AG04450 (cell line): ENCODE data around the gene HIVEP3. TPM values are rescaled to one million over a fixed set of nuclear protein-coding genes. Genes with fewer than 3 reads are reported as not detected.

Experiments
- CTCF ChIA-PET: fragments of 300-600, 350-600 bp; formaldehyde crosslinking; extraction: SDS; loops from one replicate; lab custom pipeline; 2022; ENCODE audit warnings: antibody characterized with exemption, inconsistent platforms; lab: Charles Lee
- POLR2A ChIA-PET: fragments of 350-600 bp; formaldehyde crosslinking; extraction: SDS; loops from one replicate; lab custom pipeline; 2021; ENCODE audit warnings: antibody characterized with exemption, inconsistent platforms; lab: Yijun Ruan, JAX
- DNase-seq: peaks from one replicate; pipeline ENCODE4 v3.0.0-alpha.2; 2011; ENCODE audit warnings: low read depth, low spot score
- H3K27ac ChIP-seq: one replicate; pipeline ENCODE4 v1.5.1; 2012; ENCODE audit warnings: low read depth, low read length, control low read depth
- H3K27me3 ChIP-seq: one replicate; pipeline ENCODE4 v1.6.0; 2012; ENCODE audit warnings: low read length; ENCODE audit not compliant: control insufficient read depth, insufficient read depth
- H3K4me3 ChIP-seq: 2 replicates; pipeline ENCODE4 v1.5.1; 2011; ENCODE audit warnings: mild to moderate bottlenecking, low read depth, low read length, control low read depth
- H3K9me3 ChIP-seq: 2 replicates; pipeline ENCODE4 v1.5.1; 2012; ENCODE audit warnings: low read length; ENCODE audit not compliant: control insufficient read depth, insufficient read depth
- CTCF ChIP-seq: IDR thresholded peaks from 2 replicates; pipeline ENCODE4 v1.5.1; 2011; ENCODE audit warnings: low read depth, low read length, control low read depth, inconsistent platforms
- polyA plus RNA-seq: library from polyadenylated mRNA; depleted of rRNA; stranded (reverse); fragments of >200 nt; gene quantifications from 2 replicates; pipeline ENCODE4 v1.2.3, GENCODE V29; 2011

Gene HIVEP3
- polyA plus RNA-seq, 1 experiment, result 4.8 TPM

GRCh38 chr1:41598325-41598724 is 320.4 kb downstream of the HIVEP3 start:
- ChIA-PET POLR2A (no interaction called here), CTCF (interaction anchor here (0.7 to 1.1 kb wide), 4 partner anchors 11 to 205 kb away, joined by 3 to 4 read pairs (median 4); no protein-coding TSS in a partner anchor)
- no peak for TF ChIP-seq CTCF
- H3K9me3 ChIP-seq, result no peaks in the 10 kb centered on the region
- no peak overlapping the region for H3K4me3 ChIP-seq
- no peaks in the 10 kb centered on the region for H3K27me3 ChIP-seq
- no peak overlapping the region for H3K27ac ChIP-seq
- DNase-seq, result no peak

DNA sequence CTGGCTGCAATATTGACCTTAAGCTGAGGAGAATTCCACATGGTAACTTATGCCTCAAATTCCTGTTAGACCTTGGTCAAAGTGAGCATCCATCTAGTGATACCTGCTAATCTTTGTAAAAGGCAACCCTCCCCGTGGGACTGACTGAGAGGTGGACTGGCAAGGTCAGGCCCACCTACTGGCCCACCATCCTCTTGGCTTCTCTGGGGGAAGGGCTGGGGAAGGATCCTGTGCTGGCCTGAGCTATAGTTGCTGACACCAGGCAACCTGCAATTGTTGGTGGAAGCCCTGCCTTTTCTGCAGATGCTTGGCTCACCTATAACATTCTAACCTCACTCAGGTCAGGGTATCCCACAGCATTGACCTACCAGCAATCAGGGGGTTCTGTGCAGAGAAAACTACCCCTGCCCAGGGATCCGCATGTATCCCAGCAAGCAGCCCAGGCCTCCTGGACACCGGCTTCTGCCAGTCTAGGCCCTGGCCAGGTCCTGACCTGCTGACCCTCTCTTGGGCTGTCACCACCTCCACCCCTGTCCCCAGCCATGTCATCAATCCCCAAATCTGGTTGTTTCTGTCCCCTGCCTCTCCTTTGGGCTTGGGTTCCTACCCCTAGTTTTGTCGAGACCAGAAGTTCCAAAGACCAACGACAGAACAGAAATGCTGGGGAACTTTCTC is 326.1 kb downstream of the HIVEP3 start:
- H3K9me3 ChIP-seq, result 0 out of 2 replicates have a peak, but pooled peaks cover 3% of the 10 kb centered on the region
- POLR2A ChIA-PET, result no interaction called here
- TF ChIP-seq CTCF, result no peak
- DNase-seq, result no peak
- H3K4me3 ChIP-seq, result no peak overlapping the region
- H3K27ac ChIP-seq, result no peak overlapping the region
- CTCF ChIA-PET, result no interaction called here
- no peaks in the 10 kb centered on the region for H3K27me3 ChIP-seq

DNA sequence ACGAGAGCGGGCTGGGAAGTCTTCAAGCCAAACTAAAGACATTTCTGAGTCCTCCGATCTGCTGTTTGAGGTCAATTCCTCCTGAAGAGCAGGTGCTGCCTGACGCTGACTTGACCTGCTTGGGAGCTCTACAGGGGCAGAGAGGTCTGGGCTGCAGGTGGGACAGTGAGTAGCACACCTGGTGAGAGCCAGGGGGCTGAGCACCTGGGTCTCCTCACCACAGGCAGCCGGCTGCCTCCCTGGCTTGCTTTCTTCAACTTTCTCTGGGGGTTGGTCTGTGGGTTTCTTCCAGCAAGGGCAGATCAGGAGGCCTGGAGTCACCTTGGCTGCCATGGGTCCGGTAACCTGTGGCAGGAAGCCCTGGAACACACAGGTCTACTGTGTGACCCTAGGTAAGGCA is 326.8 kb downstream of the HIVEP3 start:
- CTCF ChIA-PET, result no interaction called here

GRCh38 chr1:41590331-41590730 is 328.4 kb downstream of the HIVEP3 start:
- Histone ChIP-seq H3K27ac (no peak overlapping the region), H3K4me3 (no peak overlapping the region), H3K27me3 (no peaks in the 10 kb centered on the region), H3K9me3 (0 out of 2 replicates have a peak, but pooled peaks cover 3% of the 10 kb centered on the region)
- ChIA-PET CTCF (interaction anchor here (0.6 to 1.8 kb wide), 2 partner anchors 12 to 16 kb away, joined by 3 to 6 read pairs; no protein-coding TSS in a partner anchor), POLR2A (no interaction called here)
- no peak for TF ChIP-seq CTCF
- DNase-seq, result no peak

More for the DNA sequence above, 326.8 kb downstream of the HIVEP3 start:
- Histone ChIP-seq H3K27ac (no peak overlapping the region), H3K4me3 (no peak overlapping the region), H3K9me3 (0 out of 2 replicates have a peak, but pooled peaks cover 3% of the 10 kb centered on the region), H3K27me3 (no peaks in the 10 kb centered on the region)
- POLR2A ChIA-PET, result no interaction called here
- no peak for DNase-seq
- TF ChIP-seq CTCF, result no peak

GRCh38 chr1:41589395-41589794 is 329.3 kb downstream of the HIVEP3 start:
- Histone ChIP-seq H3K9me3 (0 out of 2 replicates have a peak, but pooled peaks cover 3% of the 10 kb centered on the region), H3K27ac (no peak overlapping the region), H3K27me3 (no peaks in the 10 kb centered on the region), H3K4me3 (no peak overlapping the region)
- TF ChIP-seq CTCF, result no peak
- DNase-seq, result no peak
- ChIA-PET POLR2A (no interaction called here), CTCF (interaction anchor here (1.8 kb wide), 1 partner anchor 11 kb away, joined by 6 read pairs; no protein-coding TSS in a partner anchor)
